Esophagus squamous epithelium (tissue), 5 donors: ENCODE data around the gene PHF12. TPM values are rescaled to one million over a fixed set of nuclear protein-coding genes. Genes with fewer than 3 reads are reported as not detected.

ENCODE experiments used
- DNase-seq: peaks from one replicate; lab custom pipeline; 2025; lab: John Stamatoyannopoulos, UW
- H3K27ac ChIP-seq, 4 donors: fragments of 200-600 bp; sonication (generic); one replicate each; pipeline ENCODE4 v1.5.1; 2016 to 2019; ENCODE audit warnings: mild to moderate bottlenecking in 1 of 4
- H3K27me3 ChIP-seq, 4 donors: fragments of 200-600 bp; sonication (generic); 1 replicate in 3 of 4; 2 replicates in 1 of 4; pipeline versions ENCODE4 v1.5.1 to v1.6.0; 2017 to 2021; ENCODE audit warnings: antibody characterized with exemption in 1 of 4
- H3K36me3 ChIP-seq, 3 donors: fragments of 200-600 bp; sonication (generic); one replicate each; pipeline ENCODE4 v1.5.1; 2016 to 2019
- H3K4me1 ChIP-seq, 3 donors: fragments of 200-600 bp; sonication (generic); one replicate each; pipeline ENCODE4 v1.5.1; 2017 to 2019
- H3K4me3 ChIP-seq, 4 donors: fragments of 200-600 bp; sonication (generic); 1 replicate in 3 of 4; 2 replicates in 1 of 4; pipeline ENCODE4 v1.5.1; 2016 to 2019; ENCODE audit warnings: mild to moderate bottlenecking in 2 of 4, moderate library complexity in 1 of 4
- H3K9me3 ChIP-seq, 3 donors: fragments of 200-600 bp; sonication (generic); one replicate each; pipeline ENCODE4 v1.5.1; 2016 to 2019
- CTCF ChIP-seq, 6 experiments: fragments of 450-650 bp in 4 of 6; fragments of 200-600 bp in 2 of 6; sonication (generic) in 2 of 6; IDR thresholded peaks; one replicate each; pipeline ENCODE4 v1.5.1; 2016 to 2019; ENCODE audit warnings: antibody characterized with exemption in 6 of 6, mild to moderate bottlenecking in 4 of 6, moderate library complexity in 4 of 6
- POLR2A ChIP-seq, 4 donors: fragments of 450-650 bp; IDR thresholded peaks; one replicate each; pipeline ENCODE4 v1.6.1; 2017; ENCODE audit warnings: antibody characterized with exemption in 4 of 4, mild to moderate bottlenecking in 4 of 4, moderate library complexity in 3 of 4
- WGBS, 2 donors: methylation state at CpG; one replicate each; pipeline ENCODE4 v1.1.5; 2018; 5-methylcytosine and 5-hydroxymethylcytosine counted together
- intact Hi-C: fragments of 100-400 bp; cut with DNase I; formaldehyde crosslinking; loops from one replicate; pipeline ENCODE4 v1.15.0; 2022
- total RNA-seq, 4 donors: library from RNA; depleted of rRNA; stranded (reverse); fragments of >200 nt; gene quantifications; one replicate each; pipeline ENCODE4 v1.1.0, GENCODE V29; 2016
- donor health status: DM: yes; HTN: yes; CAD: no.

PHF12 gene
- total RNA-seq, 4 donors from 2014 or later: 13.0 to 35.6 (median 18.8) TPM

GRCh38 chr17:28926786-28927185 lies 24.5 kb downstream of the PHF12 start:
- H3K27me3 ChIP-seq: no peaks in the 10 kb centered on the region
- TF ChIP-seq POLR2A (IDR thresholded peaks at IDR 0.05) (no peak), CTCF (IDR thresholded peaks at IDR 0.05) (no peak)
- H3K27ac ChIP-seq: peak overlapping the region in 3 of 4 donors; percentile 46 to 63 (median 62)
- peaks cover 12 to 70% (median 12%) of the 10 kb centered on the region in 3 donors for H3K36me3 ChIP-seq
- DNase-seq: no peak
- 88 to 93% methylated on average over 4 of the region's 4 CpGs for WGBS, 2 donors
- peaks cover 0 to 6% (median 4%) of the 10 kb centered on the region in 3 donors for H3K9me3 ChIP-seq
- intact Hi-C loops: no loop called here
- H3K4me1 ChIP-seq: peaks cover 0 to 26% (median 4%) of the 10 kb centered on the region in 3 donors
- no peak overlapping the region for H3K4me3 ChIP-seq

- WGBS, 2 donors: 63 to 77% methylated on average over 2 of the region's 2 CpGs
- intact Hi-C loops: no loop called here
- peak overlapping the region in 3 of 4 donors; percentile 46 to 63 (median 62) for H3K27ac ChIP-seq
- H3K4me1 ChIP-seq: peaks cover 0 to 26% (median 4%) of the 10 kb centered on the region in 3 donors
- H3K36me3 ChIP-seq: peaks cover 12 to 74% (median 12%) of the 10 kb centered on the region in 3 donors
- DNase-seq: no peak
- peaks cover 0 to 6% (median 4%) of the 10 kb centered on the region in 3 donors for H3K9me3 ChIP-seq
- H3K27me3 ChIP-seq: no peaks in the 10 kb centered on the region
- TF ChIP-seq POLR2A (IDR thresholded peaks at IDR 0.05): no peak
- no peak for TF ChIP-seq CTCF (IDR thresholded peaks at IDR 0.05)
- no peak overlapping the region for H3K4me3 ChIP-seq
Observed at GRCh38 chr17:28926366-28926765, 25.0 kb downstream of the PHF12 start.

- peaks cover 0 to 6% (median 4%) of the 10 kb centered on the region in 3 donors for H3K9me3 ChIP-seq
- peaks cover 0 to 26% (median 4%) of the 10 kb centered on the region in 3 donors for H3K4me1 ChIP-seq
- H3K4me3 ChIP-seq: no peak overlapping the region
- peak overlapping the region; percentile 9 to 72 (median 52) for H3K27ac ChIP-seq
- no peak for DNase-seq
- 8 to 9% methylated on average over 2 of the region's 2 CpGs for WGBS, 2 donors
- peaks cover 12 to 78% (median 17%) of the 10 kb centered on the region in 3 donors for H3K36me3 ChIP-seq
- intact Hi-C loops: no loop called here
- H3K27me3 ChIP-seq: no peaks in the 10 kb centered on the region
- TF ChIP-seq POLR2A (IDR thresholded peaks at IDR 0.05): no peak
Observed at GRCh38 chr17:28925912-28926365, 25.4 kb downstream of the PHF12 start.

DNA sequence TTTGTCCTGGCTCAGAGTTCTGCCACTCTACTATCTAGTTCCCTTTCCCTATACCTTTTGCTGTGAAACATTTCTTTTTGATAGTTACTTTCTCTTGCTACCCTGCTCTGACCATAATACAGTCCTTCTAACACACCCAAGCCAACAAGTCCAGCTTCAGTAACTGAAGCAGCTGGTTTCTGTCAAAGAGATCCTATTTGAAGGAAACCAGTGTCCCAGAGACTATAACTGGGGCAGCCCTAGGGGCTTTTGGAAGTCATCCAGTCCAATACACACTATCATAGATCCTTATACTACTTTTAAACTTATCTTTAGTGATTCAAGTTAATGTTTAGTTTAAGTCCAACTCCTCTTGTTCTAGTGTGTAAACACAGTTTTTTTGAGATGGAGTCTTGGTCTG lies 31.1 kb downstream of the PHF12 start:
- Histone ChIP-seq H3K9me3 (no peaks in the 10 kb centered on the region), H3K27ac (no peak overlapping the region), H3K27me3 (no peaks in the 10 kb centered on the region), H3K4me3 (no peak overlapping the region), H3K4me1 (peaks cover 0 to 17% (median 0%) of the 10 kb centered on the region in 3 donors), H3K36me3 (peaks cover 28 to 100% (median 64%) of the 10 kb centered on the region in 3 donors)
- DNase-seq: no peak
- TF ChIP-seq CTCF (IDR thresholded peaks at IDR 0.05) (no peak), POLR2A (IDR thresholded peaks at IDR 0.05) (no peak)
- intact Hi-C loops: no loop called here

DNA sequence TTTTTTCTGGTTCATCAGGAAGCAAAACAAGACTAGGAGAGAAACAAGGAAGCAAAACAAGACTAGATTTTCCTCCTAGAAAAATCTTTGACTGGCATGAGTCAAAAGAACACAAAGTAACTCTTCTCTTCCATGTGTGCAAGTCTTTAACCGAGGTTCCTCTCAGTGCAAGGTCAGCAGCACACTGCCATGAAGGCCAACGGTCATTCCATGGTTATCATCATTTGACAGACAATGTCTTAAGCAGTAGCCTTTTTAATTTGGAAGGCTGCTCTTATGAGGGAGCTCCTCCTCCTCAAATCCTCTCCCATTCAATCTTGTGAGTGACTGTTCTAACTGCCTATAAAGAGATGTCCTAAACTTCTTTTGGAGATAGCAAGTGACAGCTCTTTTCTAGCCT lies 33.0 kb downstream of the PHF12 start:
- Histone ChIP-seq H3K36me3 (peaks cover 21 to 98% (median 67%) of the 10 kb centered on the region in 3 donors), H3K4me3 (no peak overlapping the region), H3K9me3 (no peaks in the 10 kb centered on the region), H3K27ac (no peak overlapping the region), H3K27me3 (no peaks in the 10 kb centered on the region), H3K4me1 (peaks cover 0 to 14% (median 0%) of the 10 kb centered on the region in 3 donors)
- TF ChIP-seq POLR2A (IDR thresholded peaks at IDR 0.05) (no peak), CTCF (IDR thresholded peaks at IDR 0.05) (no peak)
- WGBS, 2 donors: 66 to 82% methylated on average over 2 of the region's 2 CpGs
- intact Hi-C loops: loop anchor here (10.0 kb wide), 1 partner anchor 153 kb away; no protein-coding TSS in a partner anchor
- DNase-seq: no peak
